ENCODE data around the gene CHRNG.

The CHRNG gene

DNA sequence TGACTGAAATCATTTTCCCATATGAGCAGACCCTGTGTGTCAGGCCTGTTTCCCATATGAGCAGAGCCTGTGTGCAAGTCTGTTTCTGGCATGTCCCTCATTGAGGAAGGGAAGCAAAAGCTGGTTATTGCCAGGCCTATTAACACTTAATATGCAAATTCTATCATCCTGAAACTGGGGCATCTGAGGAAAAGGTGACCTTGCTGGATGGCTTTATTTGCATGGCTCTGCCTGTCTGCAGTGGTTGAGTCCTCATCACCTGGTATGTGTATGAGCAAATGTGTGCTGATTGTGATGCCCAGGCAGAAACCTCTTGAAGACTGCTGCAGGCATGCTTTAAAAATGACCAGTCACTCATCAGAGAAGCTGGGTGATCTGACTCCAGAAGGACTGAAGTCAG lies 42.2 kb downstream of the CHRNG start:
- no peak for DNase-seq

DNA sequence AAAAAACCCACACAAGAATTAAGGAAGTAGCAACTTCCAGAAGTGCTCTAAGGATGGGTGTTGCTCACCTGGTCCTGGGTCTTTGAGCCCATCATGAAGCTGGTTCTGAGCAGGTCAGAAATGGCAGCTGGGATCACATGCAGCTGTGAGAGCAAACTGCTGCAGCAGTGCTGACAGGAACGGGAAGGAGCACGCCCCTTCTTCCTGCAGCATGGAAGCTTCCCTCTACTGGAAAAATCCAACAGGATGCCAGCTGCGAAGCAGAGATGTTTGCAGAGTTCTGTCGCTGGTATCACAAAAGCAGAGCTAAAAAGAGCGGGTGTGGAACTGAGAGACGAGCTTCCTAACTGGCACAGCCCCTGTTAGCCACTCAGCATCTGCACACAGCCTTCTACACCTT lies 44.7 kb downstream of the CHRNG start:
- no peak for DNase-seq

DNA sequence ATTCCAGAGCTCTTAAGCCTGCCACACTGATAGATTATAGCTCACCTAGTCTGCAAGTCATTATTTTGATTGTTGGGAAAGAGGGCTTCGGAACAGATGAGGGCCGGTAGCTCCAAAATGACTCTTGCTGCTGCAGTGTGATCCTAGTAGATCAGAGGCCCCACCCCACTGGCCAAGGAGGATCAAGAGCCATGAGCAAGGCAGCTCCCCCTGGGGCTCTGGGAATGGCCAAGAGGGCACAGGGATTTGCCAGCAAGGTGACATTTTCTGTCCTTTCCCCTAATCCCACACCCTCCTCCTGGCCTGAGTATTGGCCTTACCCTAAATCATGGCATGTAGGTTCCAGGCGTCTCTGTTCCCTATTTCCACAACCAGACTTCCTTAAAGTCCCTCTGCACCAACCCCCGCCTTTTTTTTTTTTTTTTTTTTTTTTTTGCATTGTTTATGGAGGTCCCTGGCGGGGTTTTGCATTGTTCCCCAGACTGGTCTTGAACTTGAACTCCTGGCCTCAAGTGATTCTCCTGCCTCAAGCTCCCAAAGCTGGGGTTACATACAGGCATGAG lies 47.5 kb downstream of the CHRNG start:
- no peak for DNase-seq

- DNase-seq = no peak
These were observed 48.0 kb downstream of the CHRNG start for GRCh38 chr2:232587512-232587911.

DNA sequence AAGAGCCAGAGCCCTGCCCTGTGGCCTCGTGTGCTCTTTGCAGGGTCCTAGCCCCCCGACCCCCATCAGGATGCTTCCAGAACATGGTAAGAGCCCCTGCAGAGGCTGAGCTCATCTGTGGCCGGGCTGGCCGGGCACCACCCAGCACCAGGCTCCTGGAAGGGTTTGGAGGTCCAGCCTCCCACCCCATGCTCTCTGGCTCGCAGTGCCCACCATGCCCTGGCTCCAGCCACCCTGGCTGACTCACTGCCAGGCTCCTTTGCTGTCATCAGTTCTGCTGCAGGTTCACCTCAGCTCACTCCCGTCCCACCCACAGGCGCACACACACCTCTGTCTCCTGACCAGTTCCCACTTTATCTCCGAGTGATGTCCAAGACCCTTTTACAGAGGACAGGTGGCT lies 48.5 kb downstream of the CHRNG start:
- DNase-seq = no peak

DNA sequence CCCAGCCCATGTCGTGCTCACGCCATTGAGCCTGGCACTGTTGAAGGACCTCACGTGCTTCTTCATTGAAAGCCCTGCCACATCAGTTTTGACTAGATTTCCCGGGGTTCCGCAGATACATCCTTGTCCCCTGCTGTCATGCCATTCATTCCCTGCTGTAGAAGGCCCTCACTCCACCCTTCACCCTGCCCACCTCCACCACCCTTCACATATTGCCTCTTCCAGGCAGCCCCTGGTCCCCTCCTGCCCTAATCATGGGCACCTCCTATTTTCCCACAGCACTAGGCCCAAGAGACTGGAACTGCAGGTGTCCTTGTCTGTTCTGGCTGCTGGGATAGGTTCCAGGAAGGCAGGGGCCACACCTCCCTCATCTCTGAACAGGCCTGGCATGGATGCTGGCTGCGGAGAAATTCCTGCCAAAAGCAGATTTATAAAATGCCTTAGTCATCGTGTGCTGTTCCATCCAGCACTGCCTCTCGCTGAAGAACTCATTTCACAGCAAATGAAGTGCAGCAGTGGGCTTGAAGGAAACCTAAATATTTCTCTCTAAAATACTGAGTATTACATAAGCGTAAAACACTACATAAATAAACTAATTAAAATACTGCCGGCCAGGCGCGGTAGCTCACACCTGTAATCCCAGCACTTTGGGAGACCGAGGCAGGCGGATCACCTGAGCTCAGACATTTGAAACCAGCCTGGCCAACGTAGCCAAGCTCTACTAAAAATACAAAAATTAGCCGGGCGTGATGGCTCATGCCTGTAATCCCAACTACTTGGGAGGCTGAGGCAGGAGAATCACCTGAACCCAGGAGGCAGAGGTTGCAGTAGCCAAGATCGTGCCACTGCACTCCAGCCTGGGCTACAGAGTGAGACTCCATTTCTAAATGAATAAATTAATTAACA lies 49.4 kb downstream of the CHRNG start:
- peak; percentile 74 for DNase-seq

- DNase-seq = no peak
These were observed 53.4 kb downstream of the CHRNG start for GRCh38 chr2:232592772-232593395.

DNA sequence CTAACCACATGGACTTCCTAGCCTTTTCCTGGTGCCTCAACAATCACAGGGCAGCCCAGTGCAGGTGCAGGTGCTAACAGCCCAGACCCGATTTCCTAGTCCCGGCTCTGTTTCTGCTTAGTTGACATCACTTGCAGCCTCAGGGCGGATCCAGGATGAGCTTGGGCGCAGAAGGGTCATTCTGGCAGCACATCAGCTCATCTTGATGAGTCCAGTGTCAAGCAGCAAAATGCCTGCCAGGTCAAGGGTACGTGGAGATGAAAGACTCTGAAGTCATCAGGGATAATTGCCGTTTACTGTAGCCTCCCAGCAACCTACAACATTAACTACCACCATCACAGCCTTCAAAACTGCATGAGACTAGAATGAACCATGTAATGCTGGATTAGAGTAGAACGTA lies 54.5 kb downstream of the CHRNG start:
- DNase-seq = no peak
